A172 (cell line): ENCODE measurements around the gene ATP6V1D. TPM values are rescaled to one million over a fixed set of nuclear protein-coding genes. Genes with fewer than 3 reads are reported as not detected.

ENCODE experiments used
- total RNA-seq: library from RNA; depleted of rRNA; stranded (reverse); fragments of >200 nt; shearing (Covaris generic); gene quantifications from 2 replicates; pipeline ENCODE4 v1.2.3, GENCODE V29; 2014; rRNA removed

ATP6V1D gene
- total RNA-seq, 1 experiment from 2014 or later, result 183 TPM

Other genes with a start within 250 kb of the ATP6V1D start
- gene GARIN2, start 170.4 kb downstream of the ATP6V1D start, total RNA-seq, result not detected in 2 replicates
- 66.4 and 72.8 TPM in 2 replicates for gene PALS1, start 118.4 kb downstream of the ATP6V1D start, total RNA-seq
- 316 and 323 TPM in 2 replicates for gene EIF2S1, start 524 bp upstream of the ATP6V1D start, total RNA-seq
- 0.69 and 4.1 TPM in 2 replicates for gene PLEK2, start 52.4 kb upstream of the ATP6V1D start, total RNA-seq
- 2.0 and 3.1 TPM in 2 replicates for gene TMEM229B, start 128.9 kb upstream of the ATP6V1D start, total RNA-seq
- gene PLEKHH1, start 173.5 kb upstream of the ATP6V1D start, total RNA-seq, result 1.3 and 5.0 TPM in 2 replicates
- gene PIGH, start 240.5 kb upstream of the ATP6V1D start, total RNA-seq, result 11.5 and 18.6 TPM in 2 replicates